Naive thymus-derived CD4-positive, alpha-beta T cell (primary cell): Measurements from ENCODE around the gene SERPINA9. TPM values are rescaled to one million over a fixed set of nuclear protein-coding genes. Genes with fewer than 3 reads are reported as not detected.

Experiments used
- ATAC-seq: fragments of 150-1000 bp; cut with Tn5 transposase; 2 replicates; pipeline ENCODE4 v1.10.0; 2021; ENCODE audit warnings: mild to moderate bottlenecking, moderate library complexity
- CTCF ChIA-PET: fragments of 350-600 bp; sonication (Branson Sonifier 250); formaldehyde crosslinking; loops from one replicate; lab custom pipeline; 2021; ENCODE audit warnings: antibody characterized with exemption; lab: Charles Lee
- POLR2A ChIA-PET: fragments of 350-600 bp; sonication (Branson Sonifier 250); formaldehyde crosslinking; loops from one replicate; lab custom pipeline; 2021; ENCODE audit warnings: antibody characterized with exemption, inconsistent platforms; lab: Charles Lee
- DNase-seq, 9 donors: peaks; one replicate each; pipeline versions ENCODE4 v3.0.0 to v3.0.0-alpha.2; 2020 to 2022; ENCODE audit warnings: mixed read lengths in 1 of 9
- H3K27ac ChIP-seq: one replicate; pipeline ENCODE4 v1.7.0; 2013; ENCODE audit warnings: mild to moderate bottlenecking, low read depth, low read length, moderate library complexity
- H3K27me3 ChIP-seq, 2 donors: one replicate each; pipeline ENCODE4 v1.7.0; 2013; ENCODE audit warnings: low read length in 2 of 2, mild to moderate bottlenecking in 2 of 2, moderate library complexity in 2 of 2; ENCODE audit not compliant: control insufficient read depth in 2 of 2, insufficient read depth in 2 of 2
- H3K36me3 ChIP-seq, 3 experiments: 1 replicate in 2 of 3; 2 replicates in 1 of 3; pipeline ENCODE4 v1.7.0; 2013; ENCODE audit warnings: low read length in 3 of 3, mild to moderate bottlenecking in 3 of 3, moderate library complexity in 1 of 3; ENCODE audit not compliant: insufficient read depth in 3 of 3, control insufficient read depth in 2 of 3
- H3K4me1 ChIP-seq, 2 donors: one replicate each; pipeline ENCODE4 v1.7.0; 2013; ENCODE audit warnings: low read length in 2 of 2, mild to moderate bottlenecking in 2 of 2, moderate library complexity in 1 of 2; ENCODE audit not compliant: control insufficient read depth in 2 of 2, insufficient read depth in 2 of 2
- H3K4me3 ChIP-seq: 2 replicates; pipeline ENCODE4 v1.7.0; 2013; ENCODE audit warnings: mild to moderate bottlenecking, low read length
- H3K9me3 ChIP-seq, 3 experiments: 1 replicate in 2 of 3; 2 replicates in 1 of 3; pipeline ENCODE4 v1.7.0; 2013; ENCODE audit warnings: low read length in 3 of 3; ENCODE audit not compliant: control insufficient read depth in 2 of 3
- H3K27ac Mint-ChIP-seq, 9 donors: one replicate each; pipeline ENCODE4 v1.8.0; 2020 to 2022; ENCODE audit warnings: mixed read lengths in 9 of 9, mild to moderate bottlenecking in 8 of 9, moderate library complexity in 5 of 9, inconsistent platforms in 2 of 9
- H3K27me3 Mint-ChIP-seq, 5 donors: one replicate each; pipeline ENCODE4 v1.8.0; 2021 to 2022; ENCODE audit warnings: mixed read lengths in 5 of 5, mild to moderate bottlenecking in 1 of 5
- H3K36me3 Mint-ChIP-seq, 5 donors: one replicate each; pipeline ENCODE4 v1.8.0; 2020 to 2022; ENCODE audit warnings: mixed read lengths in 5 of 5, mild to moderate bottlenecking in 3 of 5, inconsistent platforms in 1 of 5
- H3K4me1 Mint-ChIP-seq, 7 donors: one replicate each; pipeline ENCODE4 v1.8.0; 2020 to 2022; ENCODE audit warnings: mixed read lengths in 7 of 7, mild to moderate bottlenecking in 3 of 7, inconsistent platforms in 1 of 7
- H3K4me3 Mint-ChIP-seq, 10 donors: one replicate each; pipeline ENCODE4 v1.8.0; 2020 to 2022; ENCODE audit warnings: mild to moderate bottlenecking in 10 of 10, mixed read lengths in 10 of 10, moderate library complexity in 6 of 10, inconsistent platforms in 2 of 10
- H3K9me3 Mint-ChIP-seq, 11 donors: one replicate each; pipeline ENCODE4 v1.8.0; 2020 to 2022; ENCODE audit warnings: mixed read lengths in 11 of 11, mild to moderate bottlenecking in 4 of 11, inconsistent platforms in 1 of 11, moderate library complexity in 1 of 11
- intact Hi-C, 2 donors: fragments of 100-400 bp; cut with micrococcal nuclease; formaldehyde crosslinking; loops; one replicate each; pipeline ENCODE4 v1.15.1; 2023
- polyA plus RNA-seq, 2 donors: library from polyadenylated mRNA; unstranded; fragments of 300-500 nt; fragmentation: Illumina TruSeq; gene quantifications; one replicate each; pipeline ENCODE4 v1.2.3, GENCODE V29; 2021
- total RNA-seq, 6 experiments: library from RNA in 5 of 6; stranded (reverse) in 5 of 6; gene quantifications; 1 replicate in 5 of 6; 2 replicates in 1 of 6; pipeline ENCODE4 v1.2.3 and lab custom pipeline; 2021 to 2026

SERPINA9 gene
- total and polyA plus RNA-seq, 7 experiments from 2014 or later: not detected

DNA sequence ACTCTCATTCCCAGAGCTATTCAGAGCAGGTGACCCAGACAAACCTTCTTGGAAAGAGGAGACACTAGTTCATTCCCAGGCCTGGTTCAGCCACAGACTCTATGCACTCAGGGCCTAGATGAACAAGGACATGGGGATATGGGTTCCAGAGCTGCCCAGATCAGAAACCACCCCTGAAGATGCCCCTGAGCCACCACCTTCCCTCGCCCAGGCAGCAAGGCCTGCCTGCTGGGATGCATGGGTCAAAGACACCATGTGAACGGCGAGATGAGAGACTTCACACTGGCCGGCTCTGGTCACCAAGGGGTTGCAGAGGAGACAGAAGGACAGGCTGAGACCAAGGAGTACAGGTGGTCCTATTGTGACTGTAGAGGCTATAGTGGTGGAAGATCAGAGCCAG, 29.2 kb upstream of the SERPINA9 start:
- H3K9me3 Mint-ChIP-seq: peaks cover 0 to 6% (median 0%) of the 10 kb centered on the region in 11 donors
- H3K27me3 Mint-ChIP-seq: peaks cover 8 to 31% (median 13%) of the 10 kb centered on the region in 5 donors
- Histone ChIP-seq H3K36me3 (no peaks in the 10 kb centered on the region), H3K4me1 (no peaks in the 10 kb centered on the region), H3K27ac (no peak overlapping the region), H3K9me3 (no peaks in the 10 kb centered on the region), H3K4me3 (no peak overlapping the region), H3K27me3 (no peaks in the 10 kb centered on the region)
- CTCF ChIA-PET: interaction anchor here (0.7 kb wide), 1 partner anchor 19 kb away, joined by 3 read pairs; no protein-coding TSS in a partner anchor
- no peaks in the 10 kb centered on the region for H3K36me3 Mint-ChIP-seq
- DNase-seq (no peak), ATAC-seq (no peak)
- no peak overlapping the region for H3K4me3 Mint-ChIP-seq
- POLR2A ChIA-PET: no interaction called here
- H3K27ac Mint-ChIP-seq: no peak overlapping the region
- H3K4me1 Mint-ChIP-seq: no peaks in the 10 kb centered on the region
- intact Hi-C loops: no loop called here

GRCh38 chr14:94501588-94502516, 25.9 kb upstream of the SERPINA9 start:
- H3K36me3 Mint-ChIP-seq: no peaks in the 10 kb centered on the region

GRCh38 chr14:94500264-94500663, 24.3 kb upstream of the SERPINA9 start:
- no peak overlapping the region for H3K27ac ChIP-seq
- Mint-ChIP-seq H3K27ac (no peak overlapping the region), H3K4me1 (no peaks in the 10 kb centered on the region), H3K27me3 (peaks cover 2 to 27% (median 23%) of the 10 kb centered on the region in 5 donors), H3K9me3 (peaks cover 0 to 7% (median 0%) of the 10 kb centered on the region in 11 donors), H3K36me3 (no peaks in the 10 kb centered on the region), H3K4me3 (no peak overlapping the region)
- ChIA-PET CTCF (no interaction called here), POLR2A (no interaction called here)
- DNase-seq (no peak), ATAC-seq (no peak)
- no peaks in the 10 kb centered on the region for H3K27me3 ChIP-seq
- no peaks in the 10 kb centered on the region for H3K4me1 ChIP-seq
- no peaks in the 10 kb centered on the region for H3K9me3 ChIP-seq
- H3K4me3 ChIP-seq: no peak overlapping the region
- no peaks in the 10 kb centered on the region for H3K36me3 ChIP-seq
- intact Hi-C loops: no loop called here

More at GRCh38 chr14:94501588-94502516, 25.9 kb upstream of the SERPINA9 start:
- Mint-ChIP-seq H3K4me3 (no peak overlapping the region), H3K27me3 (peaks cover 5 to 29% (median 22%) of the 10 kb centered on the region in 5 donors), H3K9me3 (peaks cover 0 to 7% (median 0%) of the 10 kb centered on the region in 11 donors), H3K4me1 (no peaks in the 10 kb centered on the region), H3K27ac (no peak overlapping the region)
- Histone ChIP-seq H3K9me3 (no peaks in the 10 kb centered on the region), H3K4me1 (no peaks in the 10 kb centered on the region), H3K36me3 (no peaks in the 10 kb centered on the region), H3K4me3 (no peak overlapping the region), H3K27me3 (no peaks in the 10 kb centered on the region), H3K27ac (no peak overlapping the region)
- ATAC-seq (no peak), DNase-seq (no peak)
- CTCF ChIA-PET: interaction anchor here (0.9 kb wide), 1 partner anchor 8 kb away, joined by 3 read pairs; no protein-coding TSS in a partner anchor
- intact Hi-C loops: no loop called here
- POLR2A ChIA-PET: no interaction called here

- intact Hi-C loops: no loop called here
- CTCF ChIA-PET: no interaction called here
Observed at GRCh38 chr14:94499673-94500072, 23.7 kb upstream of the SERPINA9 start.

GRCh38 chr14:94498215-94498614, 22.2 kb upstream of the SERPINA9 start:
- Histone ChIP-seq H3K9me3 (no peaks in the 10 kb centered on the region), H3K27ac (no peak overlapping the region), H3K4me3 (no peak overlapping the region), H3K4me1 (no peaks in the 10 kb centered on the region), H3K36me3 (no peaks in the 10 kb centered on the region), H3K27me3 (no peaks in the 10 kb centered on the region)
- Mint-ChIP-seq H3K4me3 (no peak overlapping the region), H3K27ac (no peak overlapping the region), H3K36me3 (no peaks in the 10 kb centered on the region), H3K27me3 (peaks cover 2 to 23% (median 19%) of the 10 kb centered on the region in 5 donors), H3K9me3 (peaks cover 0 to 5% (median 0%) of the 10 kb centered on the region in 11 donors), H3K4me1 (no peaks in the 10 kb centered on the region)
- ChIA-PET CTCF (no interaction called here), POLR2A (no interaction called here)
- no peak for DNase-seq
- intact Hi-C loops: no loop called here
- ATAC-seq: no peak

More at GRCh38 chr14:94499673-94500072, 23.7 kb upstream of the SERPINA9 start:
- H3K27me3 Mint-ChIP-seq: peaks cover 2 to 23% (median 19%) of the 10 kb centered on the region in 5 donors
- H3K4me3 ChIP-seq: no peak overlapping the region
- H3K9me3 ChIP-seq: no peaks in the 10 kb centered on the region
- no peak overlapping the region for H3K27ac Mint-ChIP-seq
- POLR2A ChIA-PET: no interaction called here
- peaks cover 0 to 7% (median 0%) of the 10 kb centered on the region in 11 donors for H3K9me3 Mint-ChIP-seq
- no peaks in the 10 kb centered on the region for H3K36me3 ChIP-seq
- no peaks in the 10 kb centered on the region for H3K4me1 Mint-ChIP-seq
- ATAC-seq (no peak), DNase-seq (no peak)
- H3K4me1 ChIP-seq: no peaks in the 10 kb centered on the region
- no peak overlapping the region for H3K27ac ChIP-seq
- no peaks in the 10 kb centered on the region for H3K27me3 ChIP-seq
- H3K4me3 Mint-ChIP-seq: no peak overlapping the region
- H3K36me3 Mint-ChIP-seq: no peaks in the 10 kb centered on the region

DNA sequence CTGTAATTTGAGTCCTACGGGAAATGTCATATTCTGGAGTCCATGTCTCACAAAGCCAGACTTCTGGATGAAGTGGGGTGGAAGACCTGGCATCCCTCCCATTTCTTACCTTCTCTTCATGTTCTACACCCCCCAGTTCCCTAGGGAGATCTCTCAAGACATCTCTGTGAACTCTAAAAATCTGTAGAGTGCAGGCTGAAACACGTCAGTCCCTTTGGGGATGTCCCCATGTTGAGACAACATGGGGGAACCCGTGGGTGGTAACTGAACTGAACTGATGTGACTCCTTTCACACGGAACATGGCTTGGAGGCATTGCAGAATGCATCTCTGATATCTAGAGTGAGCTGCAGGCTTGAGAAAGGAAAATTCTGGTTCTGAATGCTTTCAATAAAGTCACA, 18.1 kb upstream of the SERPINA9 start:
- Histone ChIP-seq H3K9me3 (no peaks in the 10 kb centered on the region), H3K27ac (no peak overlapping the region), H3K27me3 (no peaks in the 10 kb centered on the region), H3K36me3 (no peaks in the 10 kb centered on the region), H3K4me3 (no peak overlapping the region), H3K4me1 (no peaks in the 10 kb centered on the region)
- no peak for DNase-seq
- intact Hi-C loops: no loop called here
- Mint-ChIP-seq H3K27me3 (peaks cover 2 to 13% (median 7%) of the 10 kb centered on the region in 5 donors), H3K27ac (no peak overlapping the region), H3K4me1 (no peaks in the 10 kb centered on the region), H3K9me3 (no peaks in the 10 kb centered on the region), H3K4me3 (no peak overlapping the region), H3K36me3 (no peaks in the 10 kb centered on the region)
- no peak for ATAC-seq
- ChIA-PET CTCF (interaction anchor here (1.0 kb wide), 1 partner anchor 8 kb away, joined by 3 read pairs; no protein-coding TSS in a partner anchor), POLR2A (no interaction called here)
